Neural cell (in vitro differentiated cells): ENCODE results near the gene EPO. TPM values are rescaled to one million over a fixed set of nuclear protein-coding genes. Genes with fewer than 3 reads are reported as not detected.

Experiments
- H2AFZ ChIP-seq: fragments of 200-600, 300-800 bp; sonication (generic), shearing (Covaris generic); 2 replicates; pipeline ENCODE4 v1.6.0; 2014; ENCODE audit warnings: low read depth, mild to moderate bottlenecking, antibody characterized with exemption, low read length, moderate library complexity
- H3F3A ChIP-seq: fragments of 200-600 bp; shearing (Covaris generic); 2 replicates; pipeline ENCODE4 v1.6.1; 2016; ENCODE audit warnings: mild to moderate bottlenecking, moderate library complexity, mixed read lengths, antibody characterized with exemption, low read length; ENCODE audit not compliant: insufficient read depth, poor library complexity, severe bottlenecking
- H3K27ac ChIP-seq: fragments of 200-600, 300-800 bp; sonication (generic), shearing (Covaris generic); 2 replicates; pipeline ENCODE4 v1.5.1; 2014; ENCODE audit warnings: mild to moderate bottlenecking, low read length, moderate library complexity
- H3K27me3 ChIP-seq: fragments of 300-800, 200-600 bp; sonication (generic), shearing (Covaris generic); 2 replicates; pipeline ENCODE4 v1.6.0; 2014; ENCODE audit warnings: mild to moderate bottlenecking, low read depth, low read length, moderate library complexity; ENCODE audit not compliant: insufficient read depth
- H3K36me3 ChIP-seq: fragments of 300-800, 200-600 bp; sonication (generic), shearing (Covaris generic); 2 replicates; pipeline ENCODE4 v1.5.1; 2014; ENCODE audit warnings: mild to moderate bottlenecking, antibody characterized with exemption, low read length, moderate library complexity; ENCODE audit not compliant: insufficient read depth
- H3K4me2 ChIP-seq: fragments of 300-800, 200-600 bp; sonication (generic), shearing (Covaris generic); 2 replicates; pipeline ENCODE4 v1.6.0; 2014; ENCODE audit warnings: mild to moderate bottlenecking, low read length
- H3K4me3 ChIP-seq: fragments of 300-800, 200-600 bp; sonication (generic), shearing (Covaris generic); 2 replicates; pipeline ENCODE4 v1.5.1; 2014; ENCODE audit warnings: mild to moderate bottlenecking, low read length, moderate library complexity
- H3K79me2 ChIP-seq: fragments of 200-600 bp; shearing (Covaris generic); replicated peaks from 2 replicates; pipeline ENCODE4 v1.6.0; 2014; ENCODE audit warnings: mild to moderate bottlenecking, low read length, moderate library complexity; ENCODE audit not compliant: insufficient read depth
- H3K9ac ChIP-seq: fragments of 300-800, 200-600 bp; sonication (generic), shearing (Covaris generic); 2 replicates; pipeline ENCODE4 v1.6.1; 2016; ENCODE audit warnings: mild to moderate bottlenecking, low read length, mixed read lengths
- H3K9me2 ChIP-seq: fragments of 200-600 bp; shearing (Covaris generic); 2 replicates; pipeline ENCODE4 v1.6.1; 2016; ENCODE audit warnings: mild to moderate bottlenecking, low read length, mixed read lengths; ENCODE audit not compliant: insufficient read depth
- H3K9me3 ChIP-seq: fragments of 200-600, 300-800 bp; sonication (generic), shearing (Covaris generic); 2 replicates; pipeline ENCODE4 v1.6.1; 2016; ENCODE audit warnings: mild to moderate bottlenecking, mixed run types, low read length, moderate library complexity, mixed read lengths
- H4K20me1 ChIP-seq: fragments of 200-600 bp; shearing (Covaris generic); 2 replicates; pipeline ENCODE4 v1.6.1; 2016; ENCODE audit warnings: mild to moderate bottlenecking, mixed run types; ENCODE audit not compliant: insufficient read depth
- CTCF ChIP-seq: fragments of 450-650 bp; IDR thresholded peaks from 2 replicates; pipeline ENCODE4 v1.5.1; 2014; ENCODE audit warnings: antibody characterized with exemption, mild to moderate bottlenecking, moderate library complexity; ENCODE audit not compliant: poor library complexity, severe bottlenecking
- EP300 ChIP-seq: fragments of 450-650 bp; conservative IDR thresholded peaks from 2 replicates; pipeline ENCODE4 v1.6.1; 2014; ENCODE audit warnings: antibody characterized with exemption, mild to moderate bottlenecking, moderate library complexity; ENCODE audit not compliant: poor library complexity, severe bottlenecking
- EZH2 ChIP-seq: fragments of 200-600, 300-800 bp; shearing (Covaris generic), sonication (generic); IDR thresholded peaks from 2 replicates; pipeline ENCODE4 v1.6.1; 2014; ENCODE audit warnings: antibody characterized with exemption, low read length, borderline replicate concordance, mild to moderate bottlenecking; ENCODE audit not compliant: insufficient read depth, poor library complexity, severe bottlenecking
- MXI1 ChIP-seq: fragments of 450-650 bp; conservative IDR thresholded peaks from 2 replicates; pipeline ENCODE4 v1.6.1; 2014; ENCODE audit warnings: antibody characterized with exemption, mild to moderate bottlenecking; ENCODE audit not compliant: poor library complexity, severe bottlenecking
- POLR2AphosphoS5 ChIP-seq: IDR thresholded peaks from 2 replicates; pipeline ENCODE4 v1.6.1; 2012
- RAD21 ChIP-seq: fragments of 450-650 bp; conservative IDR thresholded peaks from 2 replicates; pipeline ENCODE4 v1.6.1; 2014; ENCODE audit warnings: antibody characterized with exemption, mild to moderate bottlenecking, moderate library complexity
- REST ChIP-seq: IDR thresholded peaks from 2 replicates; pipeline ENCODE4 v1.6.1; 2012; ENCODE audit warnings: borderline replicate concordance
- SMC3 ChIP-seq: fragments of 450-650 bp; conservative IDR thresholded peaks from 2 replicates; pipeline ENCODE4 v1.6.1; 2014; ENCODE audit warnings: antibody characterized with exemption, mild to moderate bottlenecking, moderate library complexity; ENCODE audit not compliant: poor library complexity
- TAF1 ChIP-seq: IDR thresholded peaks from 2 replicates; pipeline ENCODE4 v1.6.1; 2012; ENCODE audit warnings: low read depth
- polyA plus RNA-seq: library from polyadenylated mRNA; depleted of rRNA; stranded (reverse); fragments of >200 nt; gene quantifications from 2 replicates; pipeline ENCODE4 v1.2.3, GENCODE V29; 2014

EPO gene
- polyA plus RNA-seq, 1 donor from 2014 or later = not detected

GRCh38 chr7:100687261-100687660 is 33.0 kb upstream of the EPO start:
- H2AFZ ChIP-seq = no peak overlapping the region
- no peaks in the 10 kb centered on the region for H3K9me2 ChIP-seq
- H3K9me3 ChIP-seq = no peaks in the 10 kb centered on the region
- H3F3A ChIP-seq = no peaks in the 10 kb centered on the region
- no peaks in the 10 kb centered on the region for H3K36me3 ChIP-seq
- H3K27ac ChIP-seq = no peak overlapping the region
- H3K79me2 ChIP-seq = peaks cover 36% of the 10 kb centered on the region
- peaks cover 16% of the 10 kb centered on the region for H4K20me1 ChIP-seq
- H3K27me3 ChIP-seq = no peaks in the 10 kb centered on the region
- TF ChIP-seq EP300 = no peak
- no peak for TF ChIP-seq POLR2AphosphoS5
- no peak for TF ChIP-seq CTCF
- TF ChIP-seq MXI1 = no peak
- no peak for TF ChIP-seq REST
- no peak for TF ChIP-seq RAD21
- no peak for TF ChIP-seq TAF1
- TF ChIP-seq EZH2 = no peak
- TF ChIP-seq SMC3 = no peak
- H3K4me2 ChIP-seq = no peak overlapping the region
- H3K9ac ChIP-seq = no peak overlapping the region
- H3K4me3 ChIP-seq = no peak overlapping the region

- H3F3A ChIP-seq = no peaks in the 10 kb centered on the region
- H4K20me1 ChIP-seq = peaks cover 20% of the 10 kb centered on the region
These were observed 32.4 kb upstream of the EPO start for GRCh38 chr7:100687751-100688300.

More at GRCh38 chr7:100687751-100688300, 32.4 kb upstream of the EPO start:
- Histone ChIP-seq H3K4me2 (no peak overlapping the region), H3K79me2 (peaks cover 42% of the 10 kb centered on the region), H3K27me3 (no peaks in the 10 kb centered on the region), H3K9ac (no peak overlapping the region), H3K36me3 (no peaks in the 10 kb centered on the region), H2AFZ (no peak overlapping the region), H3K9me3 (no peaks in the 10 kb centered on the region), H3K27ac (no peak overlapping the region), H3K9me2 (no peaks in the 10 kb centered on the region), H3K4me3 (no peak overlapping the region)
- no peak for TF ChIP-seq CTCF
- TF ChIP-seq TAF1 = no peak
- no peak for TF ChIP-seq RAD21
- TF ChIP-seq POLR2AphosphoS5 = no peak
- no peak for TF ChIP-seq MXI1
- TF ChIP-seq EP300 = no peak
- no peak for TF ChIP-seq REST
- no peak for TF ChIP-seq EZH2
